ENCODE results near the gene KCTD10.
A peak's percentile ranks its signal among the peaks of the same experiment; 100 is the strongest.

Gene KCTD10

DNA sequence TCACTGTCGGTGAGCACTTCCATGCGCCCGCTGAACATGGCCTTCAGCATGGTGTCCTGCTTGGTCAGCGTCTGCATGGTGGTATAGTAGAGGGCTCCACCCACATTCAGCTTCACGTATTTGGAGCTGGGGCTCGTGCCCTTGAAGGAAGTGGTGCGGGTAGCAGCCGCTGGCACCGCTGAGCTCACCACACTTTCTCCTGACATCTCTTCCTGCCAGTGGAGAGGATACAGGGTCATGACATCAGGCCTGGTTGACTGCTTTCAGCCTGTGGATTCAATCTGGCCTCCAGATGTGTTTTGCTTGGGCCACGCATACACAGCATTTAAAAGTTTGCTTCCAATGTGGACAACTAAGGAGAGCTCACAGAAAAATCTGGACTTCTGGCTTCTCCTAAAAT, 7.6 kb downstream of the KCTD10 start:
- no peak for DNase-seq

DNA sequence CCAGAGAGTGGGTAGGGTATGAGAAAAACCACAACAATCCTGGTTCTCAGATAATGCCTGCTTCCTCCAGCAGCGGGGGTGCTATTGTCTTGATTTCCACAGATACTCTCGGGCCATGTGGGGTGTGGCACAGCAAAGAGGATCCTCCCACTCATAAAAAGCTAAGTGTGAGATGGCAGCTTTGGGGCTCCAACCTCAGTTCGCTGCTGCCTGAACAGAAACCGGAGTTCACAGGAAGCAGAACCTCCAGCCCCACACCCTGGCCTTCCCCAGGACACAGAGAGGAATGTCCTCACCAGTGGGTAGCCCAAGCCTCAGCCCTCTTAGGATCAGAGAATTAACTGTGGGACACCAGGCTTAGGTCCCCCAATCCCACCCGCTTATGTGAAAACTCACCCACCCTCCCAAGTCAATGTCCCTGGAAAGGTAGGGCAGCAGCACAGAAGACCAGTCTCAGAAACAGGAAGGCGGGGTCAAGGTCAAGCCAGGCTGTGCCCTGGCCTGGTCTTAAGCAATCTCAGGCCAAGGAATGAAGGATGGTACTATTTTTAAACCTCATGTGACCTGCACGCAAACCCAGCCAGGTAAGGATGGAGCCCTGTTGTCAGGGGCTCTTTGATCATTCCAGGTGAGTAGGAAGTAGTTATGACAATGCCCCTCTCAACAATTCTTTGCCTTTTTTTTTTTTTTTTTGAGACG, 9.0 kb downstream of the KCTD10 start:
- no peak for DNase-seq

- no peak for DNase-seq
Measured at GRCh38 chr12:109466821-109467220, 10.3 kb downstream of the KCTD10 start.

- no peak for DNase-seq
Measured at GRCh38 chr12:109466305-109466704, 10.8 kb downstream of the KCTD10 start.

- DNase-seq = no peak
Measured at GRCh38 chr12:109464642-109465351, 12.3 kb downstream of the KCTD10 start.

- DNase-seq = no peak
Measured at GRCh38 chr12:109463756-109464155, 13.3 kb downstream of the KCTD10 start.

- DNase-seq = peak; percentile 24
Measured at GRCh38 chr12:109462868-109463692, 14.0 kb downstream of the KCTD10 start.

DNA sequence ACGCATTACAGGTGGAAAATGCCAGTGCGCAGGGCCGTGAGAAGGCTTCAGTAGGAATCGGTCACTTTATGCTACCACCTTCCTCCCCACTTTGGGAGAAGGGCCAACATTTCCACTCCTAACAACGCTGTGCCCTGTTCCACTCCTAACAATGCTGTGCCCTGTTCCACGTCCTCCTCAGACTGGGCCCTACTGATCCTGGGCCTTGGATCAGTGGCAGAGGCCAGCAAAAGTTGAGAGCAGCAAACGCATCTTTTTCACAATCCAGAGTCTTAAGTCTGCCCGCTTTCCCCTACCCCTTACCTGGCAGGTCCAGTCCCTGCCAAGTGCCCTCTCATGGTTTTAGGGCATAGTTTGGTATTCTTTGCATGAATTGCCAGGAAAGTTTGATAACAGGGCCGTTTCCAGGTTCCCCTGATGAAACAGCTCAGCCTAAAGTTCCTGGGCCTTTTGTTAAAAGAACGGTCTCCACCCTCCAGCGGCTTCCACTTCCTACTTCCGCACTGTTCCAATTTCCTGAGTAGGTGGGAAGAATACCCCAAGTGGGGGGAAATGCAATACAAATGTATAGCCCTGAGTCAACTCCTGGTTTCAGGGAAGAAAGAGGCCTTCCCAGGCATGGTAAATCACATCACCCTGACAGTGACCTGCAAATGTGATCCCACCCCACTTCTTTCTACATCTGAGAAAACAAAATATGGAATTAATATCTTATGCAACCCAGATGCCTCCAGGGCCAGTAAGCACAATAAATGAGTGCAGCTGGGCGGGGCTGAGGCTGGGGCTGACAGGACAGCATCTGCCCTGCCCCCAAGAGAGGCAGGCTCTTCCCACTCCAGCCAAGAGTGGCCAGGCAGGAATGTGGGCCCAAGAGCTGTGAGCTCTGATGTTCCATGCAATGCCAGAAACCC, 15.0 kb downstream of the KCTD10 start:
- peak; percentile 51 for DNase-seq

DNA sequence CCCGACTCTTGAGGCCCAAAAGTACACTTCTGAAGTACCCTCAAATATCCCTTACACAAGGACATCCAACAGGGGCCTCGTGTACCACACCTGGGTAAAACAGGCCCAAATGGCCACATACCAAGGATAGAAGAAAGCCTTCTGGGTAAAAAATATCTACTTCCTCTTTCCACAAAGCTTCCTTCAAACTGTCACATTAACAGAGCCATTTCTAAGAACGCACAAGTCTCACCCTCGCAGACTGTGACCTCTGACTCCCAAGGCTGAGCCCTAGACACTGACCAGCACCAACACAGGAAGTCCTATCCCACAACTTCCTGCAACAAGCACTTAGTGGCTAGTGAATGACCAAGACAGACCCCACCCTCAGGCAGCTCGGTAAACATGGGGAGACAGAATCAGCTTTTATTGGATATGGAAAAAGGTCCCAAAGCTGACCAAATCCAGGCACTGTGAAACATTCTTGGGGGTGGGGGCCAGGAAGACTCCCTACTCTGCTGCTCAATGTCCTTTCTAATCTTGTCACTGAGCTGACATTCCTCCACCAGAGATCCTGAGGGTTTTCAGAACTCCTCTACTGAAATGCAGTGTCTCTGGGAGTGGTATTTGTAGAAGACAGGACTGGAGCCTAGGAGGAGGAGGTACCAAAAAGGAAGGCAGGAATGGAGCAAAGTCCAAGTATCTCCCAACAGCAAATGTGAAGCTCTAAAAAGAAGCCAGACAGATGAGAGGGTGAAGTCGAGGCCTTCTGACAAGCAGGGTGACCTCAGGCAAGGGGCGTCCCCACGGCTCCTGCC, 15.9 kb downstream of the KCTD10 start:
- DNase-seq = no peak

GRCh38 chr12:109460538-109460937, 16.6 kb downstream of the KCTD10 start:
- no peak for DNase-seq

- no peak for DNase-seq
Measured at GRCh38 chr12:109459247-109459646, 17.9 kb downstream of the KCTD10 start.

DNA sequence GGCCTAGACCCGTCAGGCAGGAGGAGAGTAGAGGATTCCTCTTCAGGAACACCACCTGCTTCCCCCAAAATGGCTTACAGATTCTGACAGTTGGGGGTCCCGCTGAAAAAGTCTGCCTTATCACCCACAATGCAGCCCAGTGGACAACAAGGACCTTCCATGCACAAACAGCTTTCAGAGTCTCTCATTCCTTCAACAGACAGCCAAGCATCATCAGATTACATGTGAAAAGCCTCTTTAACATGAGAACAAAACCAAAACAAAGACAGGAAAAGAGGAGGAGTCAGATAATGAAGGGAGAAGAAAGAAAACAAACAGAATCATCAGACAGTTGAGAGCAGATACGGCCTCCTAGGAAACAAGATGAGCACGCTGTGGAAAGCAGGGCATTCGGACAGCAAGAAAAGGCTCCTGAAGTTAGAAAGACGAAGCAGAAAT, 18.3 kb downstream of the KCTD10 start:
- DNase-seq = no peak

DNA sequence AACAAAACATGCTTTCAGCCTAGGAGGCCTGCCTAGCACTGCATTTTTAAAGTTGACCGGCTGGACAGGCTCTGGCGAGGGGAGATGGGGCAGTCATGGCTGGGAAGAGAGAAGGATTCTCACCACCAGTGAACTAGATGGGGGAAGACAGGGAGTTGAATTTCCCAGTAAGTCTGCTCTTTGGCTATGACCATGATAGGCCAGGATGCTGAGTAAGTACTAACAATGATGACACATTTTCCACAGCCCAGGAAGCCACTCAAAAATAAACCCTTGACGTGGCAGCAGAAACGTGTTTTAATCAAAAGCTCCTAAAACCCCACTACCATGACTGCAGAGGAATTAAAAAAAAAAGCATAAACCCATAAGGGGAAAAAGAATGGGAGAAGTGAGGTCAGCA, 19.0 kb downstream of the KCTD10 start:
- no peak for DNase-seq

GRCh38 chr12:109455706-109456105, 21.4 kb downstream of the KCTD10 start:
- DNase-seq = no peak

DNA sequence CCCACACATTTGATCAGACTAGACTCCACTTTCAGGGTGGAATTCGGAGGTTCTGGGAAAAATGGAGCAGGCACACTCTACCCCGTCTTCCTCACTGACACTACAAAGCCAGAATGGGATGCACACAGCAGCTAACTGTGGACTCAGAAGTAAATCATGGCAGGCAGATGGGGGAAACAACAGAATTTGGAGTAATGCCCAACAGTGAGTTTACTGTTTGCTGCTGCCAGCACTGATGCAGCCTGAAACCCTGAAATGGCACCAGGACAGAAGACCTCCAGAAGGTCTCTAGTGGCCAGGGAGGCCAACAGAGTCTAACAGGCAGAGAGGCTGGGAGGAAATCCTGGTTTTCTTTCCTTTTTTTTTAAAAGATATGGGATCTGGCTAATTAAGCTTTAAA, 24.6 kb downstream of the KCTD10 start:
- DNase-seq = no peak

DNA sequence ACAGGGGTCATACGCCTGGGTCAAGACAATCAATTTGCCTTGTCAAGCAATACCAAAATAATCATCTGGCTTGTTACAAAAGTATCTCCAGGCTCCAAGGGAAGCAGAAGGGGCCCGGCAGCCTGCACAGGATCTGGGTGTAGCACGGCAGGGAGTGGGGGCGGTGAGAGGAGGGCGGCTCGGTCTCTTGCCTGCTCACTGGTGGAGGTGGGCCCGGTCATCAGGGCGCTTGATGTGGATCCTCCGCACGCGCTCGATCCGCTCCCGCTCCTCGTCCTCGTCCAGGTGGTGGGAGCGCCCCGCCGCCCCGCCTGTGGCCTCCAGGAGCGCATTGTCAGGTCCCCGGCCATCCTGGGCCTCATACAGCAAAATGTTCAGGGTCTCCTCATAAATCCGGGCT, 25.7 kb downstream of the KCTD10 start:
- DNase-seq = no peak

DNA sequence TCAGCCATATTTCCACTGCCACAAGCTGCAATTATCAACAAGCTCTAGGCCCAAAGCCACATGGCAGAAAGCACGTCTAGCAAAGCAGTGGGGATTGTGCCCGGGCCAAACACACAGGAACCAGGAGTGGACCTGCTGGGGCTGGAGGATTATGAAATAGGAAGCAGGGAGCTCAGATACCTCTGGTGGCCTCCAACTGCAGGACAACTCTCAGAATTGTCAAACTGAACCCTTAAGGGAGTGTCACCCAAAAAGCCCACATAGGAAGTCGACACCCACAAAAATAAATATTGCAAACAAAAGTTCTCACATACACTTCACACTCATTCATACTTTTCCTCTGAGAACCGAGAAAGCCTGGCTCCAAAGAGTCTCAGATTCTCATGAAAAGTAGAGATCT, 26.1 kb downstream of the KCTD10 start:
- no peak for DNase-seq

DNA sequence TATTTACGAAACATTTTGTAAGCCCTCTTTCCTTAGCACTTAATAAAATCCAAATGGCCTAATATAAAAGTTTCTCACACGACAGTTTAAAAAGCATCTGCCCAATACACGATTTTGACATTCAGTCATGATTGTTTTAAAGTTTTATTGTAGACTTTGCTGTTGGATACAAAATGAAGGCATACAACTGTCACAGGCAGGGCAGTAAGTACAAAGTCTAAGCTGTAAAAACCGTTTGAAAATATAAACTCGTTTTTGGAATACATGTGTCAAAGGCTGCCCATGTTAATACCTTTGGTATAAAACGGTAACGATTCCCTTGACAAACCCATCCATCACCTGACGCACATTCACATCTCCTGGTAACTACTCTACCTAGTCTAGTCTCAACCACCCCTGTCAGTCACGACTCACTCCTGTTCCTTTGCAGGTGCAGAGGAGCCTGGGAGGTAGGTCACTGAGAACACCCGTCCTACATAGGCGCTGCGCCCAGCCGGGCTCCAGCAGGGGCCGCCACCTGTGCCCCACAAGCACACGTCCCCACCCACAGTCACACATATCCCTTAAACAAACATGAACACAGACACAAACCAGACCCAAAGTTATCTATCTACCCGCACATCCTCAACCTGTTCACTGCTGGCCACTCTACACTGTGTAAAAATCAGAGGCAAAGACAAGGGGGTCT, 27.1 kb downstream of the KCTD10 start:
- no peak for DNase-seq

DNA sequence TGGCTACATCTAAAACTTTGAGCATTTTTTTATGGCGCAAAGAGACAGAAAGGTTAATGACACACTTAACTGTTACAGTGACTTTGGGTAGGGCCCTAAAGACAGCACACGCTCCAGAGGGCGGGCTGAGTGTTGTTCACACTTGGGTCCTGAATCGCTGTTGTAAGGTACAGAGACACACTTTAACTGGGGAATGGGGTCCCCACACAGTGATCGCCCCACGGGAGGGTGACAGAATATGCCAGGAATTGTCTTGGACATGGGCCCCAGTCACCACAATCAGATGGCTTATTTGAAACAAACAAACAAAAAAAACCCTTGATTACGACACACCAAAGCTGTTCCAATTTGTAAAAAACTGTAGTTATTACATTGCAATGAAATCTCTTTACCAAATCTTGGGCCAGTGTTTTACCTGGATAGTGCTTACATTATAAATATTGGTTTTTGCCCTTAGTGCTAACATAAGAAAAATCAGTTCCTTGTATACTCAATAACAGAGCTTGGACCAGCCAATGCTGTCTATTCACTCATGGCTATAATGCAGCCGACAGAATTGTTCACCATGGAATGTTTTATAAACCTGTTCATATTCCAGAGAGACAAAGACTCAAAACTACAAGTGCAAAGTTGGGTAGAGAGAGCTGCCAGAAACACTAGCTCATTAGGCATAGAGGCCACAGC, 28.3 kb downstream of the KCTD10 start:
- no peak for DNase-seq

- no peak for DNase-seq
Measured at GRCh38 chr12:109448272-109448671, 28.8 kb downstream of the KCTD10 start.

- no peak for DNase-seq
Measured at GRCh38 chr12:109447482-109447881, 29.6 kb downstream of the KCTD10 start.
